ENCODE data around the gene RBP2.

GRCh38 chr3:139450159-139450558, 26.2 kb downstream of the RBP2 start:
- TF ChIP-seq ZBTB4 (CRISPR knock-in tag; IDR thresholded peaks at IDR 0.05) (no peak), CTCF (IDR thresholded peaks at IDR 0.05 in 2 of 3, conservative IDR thresholded peaks at IDR 0.05 in 1 of 3; ENCODE audit: control insufficient read depth in 2 of 3, extremely low read depth in 1 of 3, insufficient read depth in 1 of 3, low read depth in 3 of 3, low read length in 3 of 3) (no peak), ZNF384 (IDR thresholded peaks at IDR 0.05; ENCODE audit: borderline replicate concordance, low read depth, low read length) (no peak), EZH2 (IDR thresholded peaks at IDR 0.05; ENCODE audit: borderline replicate concordance, control insufficient read depth, low read depth, low read length) (no peak), POLR2A (IDR thresholded peaks at IDR 0.05; ENCODE audit: low read depth, low read length) (no peak), ELK1 (IDR thresholded peaks at IDR 0.05; ENCODE audit: low read depth, low read length) (no peak), CREM (IDR thresholded peaks at IDR 0.05; ENCODE audit: low read depth) (no peak), POLR2AphosphoS2 (IDR thresholded peaks at IDR 0.05; ENCODE audit: low read depth, low read length) (no peak), SUZ12 (IDR thresholded peaks at IDR 0.05; ENCODE audit: unreplicated experiment) (no peak), NRF1 (conservative IDR thresholded peaks at IDR 0.05; ENCODE audit: low read depth, low read length) (no peak)

Measured in GM12878 (cell line).